Activated naive CD4-positive, alpha-beta T cell treated with anti-CD3 and anti-CD28 coated beads, Interleukin-2, amount 50 U/mL, for 24 hours (primary cell): ENCODE measurements around the gene GSTM3.

ENCODE experiments used
- H3K27ac Mint-ChIP-seq: one replicate; pipeline ENCODE4 v1.8.0; 2021; ENCODE audit warnings: mild to moderate bottlenecking, mixed read lengths
- H3K27me3 Mint-ChIP-seq: one replicate; pipeline ENCODE4 v1.8.0; 2021; ENCODE audit warnings: mixed read lengths
- H3K36me3 Mint-ChIP-seq: one replicate; pipeline ENCODE4 v1.8.0; 2021; ENCODE audit warnings: mixed read lengths
- H3K4me1 Mint-ChIP-seq: one replicate; pipeline ENCODE4 v1.8.0; 2021; ENCODE audit warnings: mixed read lengths
- H3K4me3 Mint-ChIP-seq: one replicate; pipeline ENCODE4 v1.8.0; 2021; ENCODE audit warnings: mild to moderate bottlenecking, mixed read lengths
- H3K9me3 Mint-ChIP-seq: one replicate; pipeline ENCODE4 v1.8.0; 2021; ENCODE audit warnings: mixed read lengths

The GSTM3 gene

GRCh38 chr1:109740615-109741373, at the start of gene GSTM3:
GSTM3 (minus strand) TSS chr1:109741038; CDS start chr1:109740287, 751 bp downstream.
- Mint-ChIP-seq H3K27me3 (peaks cover 1% of the 10 kb centered on the region), H3K4me1 (peaks cover 20% of the 10 kb centered on the region), H3K9me3 (no peaks in the 10 kb centered on the region), H3K4me3 (peak within 1 kb of the TSS; percentile 81), H3K36me3 (no peaks in the 10 kb centered on the region), H3K27ac (peak within 1 kb of the TSS; percentile 42)

GRCh38 chr1:109790329-109790728, 49.5 kb upstream of the GSTM3 start:
- Mint-ChIP-seq H3K27me3 (no peaks in the 10 kb centered on the region), H3K4me3 (no peak overlapping the region), H3K27ac (peak overlapping the region; percentile 70), H3K4me1 (peaks cover 56% of the 10 kb centered on the region), H3K9me3 (no peaks in the 10 kb centered on the region), H3K36me3 (no peaks in the 10 kb centered on the region)

GRCh38 chr1:109789551-109790180, 48.8 kb upstream of the GSTM3 start:
- H3K27me3 Mint-ChIP-seq: no peaks in the 10 kb centered on the region
- H3K4me1 Mint-ChIP-seq: peaks cover 52% of the 10 kb centered on the region
- peak overlapping the region; percentile 70 for H3K27ac Mint-ChIP-seq
- H3K4me3 Mint-ChIP-seq: peak overlapping the region; percentile 6
- no peaks in the 10 kb centered on the region for H3K9me3 Mint-ChIP-seq
- no peaks in the 10 kb centered on the region for H3K36me3 Mint-ChIP-seq

GRCh38 chr1:109788695-109789521, 48.1 kb upstream of the GSTM3 start:
- Mint-ChIP-seq H3K27me3 (no peaks in the 10 kb centered on the region), H3K27ac (peak overlapping the region; percentile 52), H3K9me3 (no peaks in the 10 kb centered on the region), H3K4me1 (peaks cover 44% of the 10 kb centered on the region), H3K36me3 (no peaks in the 10 kb centered on the region), H3K4me3 (peak overlapping the region; percentile 6)

GRCh38 chr1:109787845-109788601, 47.2 kb upstream of the GSTM3 start:
- H3K9me3 Mint-ChIP-seq: no peaks in the 10 kb centered on the region
- H3K27me3 Mint-ChIP-seq: no peaks in the 10 kb centered on the region
- H3K36me3 Mint-ChIP-seq: no peaks in the 10 kb centered on the region
- H3K4me1 Mint-ChIP-seq: peaks cover 36% of the 10 kb centered on the region
- H3K27ac Mint-ChIP-seq: no peak overlapping the region
- H3K4me3 Mint-ChIP-seq: no peak overlapping the region

- Mint-ChIP-seq H3K27me3 (no peaks in the 10 kb centered on the region), H3K27ac (no peak overlapping the region), H3K4me1 (peaks cover 32% of the 10 kb centered on the region), H3K36me3 (no peaks in the 10 kb centered on the region), H3K4me3 (no peak overlapping the region), H3K9me3 (no peaks in the 10 kb centered on the region)
Measured at GRCh38 chr1:109787211-109787844, 46.5 kb upstream of the GSTM3 start.

- Mint-ChIP-seq H3K36me3 (no peaks in the 10 kb centered on the region), H3K27me3 (no peaks in the 10 kb centered on the region), H3K27ac (peak overlapping the region; percentile 46), H3K4me3 (no peak overlapping the region), H3K4me1 (peaks cover 30% of the 10 kb centered on the region), H3K9me3 (no peaks in the 10 kb centered on the region)
Measured at GRCh38 chr1:109786531-109787021, 45.7 kb upstream of the GSTM3 start.

GRCh38 chr1:109786112-109786480, 45.3 kb upstream of the GSTM3 start:
- Mint-ChIP-seq H3K9me3 (no peaks in the 10 kb centered on the region), H3K4me3 (no peak overlapping the region), H3K27ac (peak overlapping the region; percentile 68), H3K4me1 (peaks cover 25% of the 10 kb centered on the region), H3K36me3 (no peaks in the 10 kb centered on the region), H3K27me3 (no peaks in the 10 kb centered on the region)

- Mint-ChIP-seq H3K27ac (no peak overlapping the region), H3K4me3 (no peak overlapping the region), H3K9me3 (no peaks in the 10 kb centered on the region), H3K4me1 (peaks cover 20% of the 10 kb centered on the region), H3K27me3 (no peaks in the 10 kb centered on the region), H3K36me3 (no peaks in the 10 kb centered on the region)
Measured at GRCh38 chr1:109785446-109786111, 44.7 kb upstream of the GSTM3 start.

GRCh38 chr1:109784551-109785252, 43.9 kb upstream of the GSTM3 start:
- H3K27me3 Mint-ChIP-seq: no peaks in the 10 kb centered on the region
- peak overlapping the region; percentile 88 for H3K27ac Mint-ChIP-seq
- H3K4me3 Mint-ChIP-seq: no peak overlapping the region
- no peaks in the 10 kb centered on the region for H3K9me3 Mint-ChIP-seq
- no peaks in the 10 kb centered on the region for H3K36me3 Mint-ChIP-seq
- peaks cover 11% of the 10 kb centered on the region for H3K4me1 Mint-ChIP-seq

GRCh38 chr1:109783436-109783835, 42.6 kb upstream of the GSTM3 start:
- Mint-ChIP-seq H3K4me1 (peaks cover 4% of the 10 kb centered on the region), H3K4me3 (no peak overlapping the region), H3K9me3 (no peaks in the 10 kb centered on the region), H3K27ac (no peak overlapping the region), H3K27me3 (no peaks in the 10 kb centered on the region), H3K36me3 (no peaks in the 10 kb centered on the region)

- H3K27ac Mint-ChIP-seq: no peak overlapping the region
- H3K36me3 Mint-ChIP-seq: no peaks in the 10 kb centered on the region
- no peaks in the 10 kb centered on the region for H3K9me3 Mint-ChIP-seq
- no peak overlapping the region for H3K4me3 Mint-ChIP-seq
- H3K27me3 Mint-ChIP-seq: no peaks in the 10 kb centered on the region
- H3K4me1 Mint-ChIP-seq: peaks cover 4% of the 10 kb centered on the region
Measured at GRCh38 chr1:109782927-109783326, 42.1 kb upstream of the GSTM3 start.

GRCh38 chr1:109782514-109782913, 41.7 kb upstream of the GSTM3 start:
- Mint-ChIP-seq H3K36me3 (no peaks in the 10 kb centered on the region), H3K9me3 (no peaks in the 10 kb centered on the region)

GRCh38 chr1:109781806-109782205, 41.0 kb upstream of the GSTM3 start:
- Mint-ChIP-seq H3K9me3 (no peaks in the 10 kb centered on the region), H3K4me1 (peaks cover 6% of the 10 kb centered on the region), H3K4me3 (no peak overlapping the region), H3K27me3 (no peaks in the 10 kb centered on the region), H3K27ac (no peak overlapping the region), H3K36me3 (no peaks in the 10 kb centered on the region)

More at GRCh38 chr1:109782514-109782913, 41.7 kb upstream of the GSTM3 start:
- Mint-ChIP-seq H3K4me1 (peaks cover 4% of the 10 kb centered on the region), H3K4me3 (no peak overlapping the region), H3K27ac (no peak overlapping the region), H3K27me3 (no peaks in the 10 kb centered on the region)
